ENCODE data around the gene RANGRF.

Gene RANGRF

DNA sequence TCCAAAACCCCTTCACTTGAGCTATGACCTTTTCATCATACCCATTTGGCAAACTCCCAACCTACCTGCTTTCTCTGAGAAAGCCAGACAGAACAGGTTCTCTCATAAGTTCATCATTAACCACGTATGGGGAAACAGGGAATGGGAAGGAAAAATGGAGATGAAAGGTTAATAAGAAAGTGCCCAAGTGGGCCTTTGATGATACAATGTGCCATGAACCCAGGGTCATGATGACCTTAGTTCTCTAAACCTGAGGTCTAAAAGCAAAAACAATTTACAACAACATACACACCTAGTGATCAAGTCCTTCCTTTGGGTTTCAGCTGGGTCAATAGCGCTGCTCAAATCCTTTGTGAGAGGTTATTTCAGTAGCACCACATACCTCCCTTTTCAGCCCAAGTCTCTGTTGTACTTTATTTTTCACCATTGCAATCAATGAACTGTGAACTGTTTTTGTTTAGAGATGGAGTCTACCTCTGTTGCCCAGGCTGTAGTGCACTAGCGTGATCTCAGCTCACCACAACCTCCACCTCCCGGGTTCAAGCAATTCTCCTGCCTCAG is 14.5 kb upstream of the RANGRF start:
- DNase-seq (ENCODE audit: low read depth in 3 of 3), result no peak

DNA sequence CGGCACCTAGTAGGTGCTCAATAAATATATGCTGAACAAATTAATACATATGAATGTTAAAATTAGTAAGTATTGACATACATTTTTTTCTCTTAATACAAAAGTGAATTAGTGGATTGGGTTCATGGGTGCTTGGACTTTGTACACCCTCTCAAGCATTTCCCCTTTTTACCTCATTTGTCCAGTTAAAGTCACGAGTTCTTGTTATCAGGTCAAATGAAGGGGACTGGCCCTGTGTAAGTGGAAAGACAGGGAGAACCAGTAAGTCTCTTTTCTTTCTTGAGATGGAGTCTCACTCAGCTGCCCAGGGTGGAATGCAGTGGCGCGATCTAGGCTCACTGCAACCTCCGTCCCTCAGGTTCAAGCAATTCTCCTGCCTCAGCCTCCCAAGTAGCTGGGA is 13.7 kb upstream of the RANGRF start:
- DNase-seq (ENCODE audit: low read depth in 3 of 3), result no peak

DNA sequence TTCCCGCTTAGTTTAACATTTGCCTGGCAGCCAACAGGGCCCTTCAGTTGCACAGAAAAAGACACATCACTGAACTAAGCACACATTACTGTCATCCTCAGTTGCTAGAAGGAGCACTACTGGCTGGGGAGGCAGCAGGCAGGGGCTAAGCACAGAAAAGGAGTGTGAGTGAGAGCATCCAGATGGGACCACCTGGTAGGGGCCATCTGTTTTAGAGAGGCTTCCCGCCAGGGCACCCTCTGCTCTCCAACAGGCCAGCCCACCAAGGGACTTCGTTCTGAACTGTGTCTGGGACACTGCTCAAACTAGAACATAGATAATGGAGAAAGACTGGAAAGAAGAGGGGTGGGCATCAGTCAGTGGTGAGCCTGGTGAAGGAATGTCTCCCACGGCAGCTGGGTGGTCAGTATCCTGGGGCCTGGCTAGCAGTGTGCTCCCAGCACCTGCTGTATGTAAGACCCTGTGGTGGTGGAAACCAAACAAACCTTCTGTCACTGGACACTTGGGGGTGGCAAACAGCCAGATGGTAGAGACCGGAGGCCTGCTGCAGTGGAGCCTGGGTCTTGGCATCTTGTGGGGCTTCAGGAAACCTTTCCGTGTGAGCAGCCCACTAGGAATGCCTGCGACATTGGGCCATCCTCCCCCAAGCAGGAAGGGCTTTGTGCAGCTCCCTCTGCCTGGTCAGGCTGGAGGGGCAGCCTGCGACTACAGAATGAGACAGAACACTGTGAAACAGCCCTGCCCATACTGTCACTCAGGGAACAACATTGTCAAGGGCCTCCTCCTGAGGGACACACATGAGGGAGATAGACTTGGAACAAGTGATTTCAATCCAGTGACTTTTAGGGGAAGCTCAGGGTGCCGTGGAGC is 12.8 kb upstream of the RANGRF start:
- DNase-seq (ENCODE audit: low read depth in 3 of 3), result no peak

DNA sequence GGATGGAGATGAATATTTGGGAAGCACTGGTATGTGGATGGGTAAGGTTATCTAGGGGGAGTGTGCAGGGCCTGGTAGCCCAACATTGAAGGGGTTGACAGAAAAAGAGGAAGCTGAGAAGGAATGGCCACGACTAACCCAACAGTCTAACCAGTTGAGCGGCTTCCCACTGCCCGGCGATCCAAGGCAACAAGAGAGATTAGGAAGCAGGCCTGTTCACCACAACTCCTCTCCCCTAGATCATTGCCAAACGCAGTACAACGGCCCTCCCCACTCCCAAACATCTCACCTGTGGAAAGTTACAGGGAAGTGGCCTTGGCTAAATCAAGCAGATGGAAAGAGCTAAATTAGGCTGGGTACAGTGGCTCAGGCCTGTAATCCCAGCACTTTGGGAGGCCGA is 11.2 kb upstream of the RANGRF start:
- DNase-seq (ENCODE audit: low read depth in 3 of 3), result no peak

DNA sequence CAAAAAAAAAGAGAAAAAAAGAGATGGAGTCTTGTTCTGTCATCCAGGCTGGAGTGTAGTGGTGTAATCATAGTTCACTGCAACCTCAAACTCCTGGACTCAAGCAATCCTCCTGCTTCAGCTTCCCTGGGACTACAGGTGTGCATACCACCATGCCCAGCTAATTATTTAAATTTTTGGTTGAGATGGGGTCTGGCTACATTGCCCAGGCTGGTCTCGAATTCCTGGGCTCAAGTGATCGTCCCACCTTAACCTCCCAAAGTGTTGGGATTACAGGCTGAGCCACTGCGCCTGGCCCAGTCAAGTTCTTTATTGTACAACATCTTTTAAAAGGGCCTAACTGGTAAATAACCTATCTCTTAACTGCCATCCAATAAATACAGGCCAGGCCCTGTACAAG is 6.1 kb upstream of the RANGRF start:
- no peak for DNase-seq (ENCODE audit: low read depth in 3 of 3)

DNA sequence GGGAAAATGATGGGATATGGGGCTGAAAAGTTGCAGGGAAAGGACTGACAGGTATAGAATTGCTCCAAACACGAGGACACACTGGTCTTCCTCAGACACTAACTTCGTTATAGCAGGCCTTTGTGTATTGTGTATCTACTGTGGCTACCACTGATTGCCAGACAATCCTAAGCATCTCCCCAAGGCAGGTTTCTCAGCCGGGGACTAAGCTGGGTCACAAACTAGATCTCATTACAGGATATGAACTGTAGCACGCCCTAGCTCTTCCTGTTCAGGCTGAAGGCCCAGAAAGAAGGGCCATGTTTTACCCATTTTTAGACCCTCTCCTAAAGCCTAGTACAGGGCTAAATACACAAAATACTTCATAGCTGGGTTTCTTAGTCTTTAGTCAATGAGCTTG is 5.1 kb upstream of the RANGRF start:
- DNase-seq (ENCODE audit: low read depth in 3 of 3), result no peak

DNA sequence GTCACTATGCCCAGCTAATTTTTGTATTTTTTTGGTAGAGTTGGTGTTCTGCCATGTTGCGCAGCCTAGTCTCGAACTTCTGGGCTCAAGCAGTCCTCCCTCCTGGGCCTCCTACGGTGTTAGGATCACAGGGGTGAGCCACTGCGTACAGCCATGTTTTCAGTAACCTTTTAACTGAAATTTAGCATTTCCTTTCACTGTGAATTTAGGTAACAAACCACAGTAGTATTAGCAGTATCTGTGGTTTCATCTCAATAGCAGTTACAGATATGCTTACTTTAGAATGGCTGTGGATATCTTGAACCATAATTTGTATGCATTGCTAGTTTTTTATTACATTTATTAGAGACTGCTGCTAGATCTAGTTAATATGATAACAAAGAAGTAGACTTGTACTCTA is 4.3 kb upstream of the RANGRF start:
- DNase-seq (ENCODE audit: low read depth in 3 of 3), result no peak

DNA sequence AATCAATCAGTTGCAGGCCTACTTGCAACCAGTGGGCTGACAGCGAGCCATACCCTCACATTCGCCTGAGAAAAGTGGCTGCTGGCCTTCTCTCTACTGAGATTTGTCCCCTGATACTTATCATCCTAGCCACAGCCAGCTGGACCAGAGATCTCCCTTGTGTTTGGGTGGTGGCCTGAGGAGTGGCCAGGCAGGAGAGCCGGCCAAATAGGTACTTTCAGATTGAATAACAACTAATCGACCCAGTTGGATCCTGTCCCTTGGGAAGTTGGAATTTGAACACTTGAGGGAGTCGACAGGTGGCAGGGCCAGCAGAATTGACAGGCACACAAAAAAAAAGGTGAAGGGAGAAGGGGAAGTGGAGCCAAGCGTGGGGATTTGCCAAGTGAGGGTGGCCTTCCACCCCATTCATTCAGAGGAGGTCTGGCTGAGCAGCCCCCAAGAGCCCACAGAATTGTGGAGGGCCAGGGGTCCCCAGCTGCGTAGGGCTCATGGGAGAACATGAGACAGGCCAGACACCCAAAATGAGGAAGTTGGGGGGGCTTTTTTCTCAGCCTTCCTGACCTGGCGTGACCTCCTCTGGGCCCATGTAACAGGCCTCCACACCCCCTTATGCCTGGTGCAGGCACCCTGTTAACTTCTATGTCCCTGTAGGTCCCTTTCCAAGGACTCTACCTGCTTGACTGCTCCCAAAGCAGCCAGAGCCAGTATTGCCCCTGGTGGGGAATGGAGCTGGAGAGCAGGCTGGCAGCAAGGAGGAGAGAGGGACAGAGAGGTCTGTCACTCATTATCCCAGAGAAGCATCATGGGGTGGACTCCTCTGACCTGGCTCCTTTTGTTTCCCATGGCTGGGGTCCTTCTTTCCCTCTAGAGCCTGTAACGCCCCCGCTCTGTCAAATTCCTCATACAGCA is 2.9 kb upstream of the RANGRF start:
- DNase-seq (ENCODE audit: low read depth in 3 of 3), result no peak

DNA sequence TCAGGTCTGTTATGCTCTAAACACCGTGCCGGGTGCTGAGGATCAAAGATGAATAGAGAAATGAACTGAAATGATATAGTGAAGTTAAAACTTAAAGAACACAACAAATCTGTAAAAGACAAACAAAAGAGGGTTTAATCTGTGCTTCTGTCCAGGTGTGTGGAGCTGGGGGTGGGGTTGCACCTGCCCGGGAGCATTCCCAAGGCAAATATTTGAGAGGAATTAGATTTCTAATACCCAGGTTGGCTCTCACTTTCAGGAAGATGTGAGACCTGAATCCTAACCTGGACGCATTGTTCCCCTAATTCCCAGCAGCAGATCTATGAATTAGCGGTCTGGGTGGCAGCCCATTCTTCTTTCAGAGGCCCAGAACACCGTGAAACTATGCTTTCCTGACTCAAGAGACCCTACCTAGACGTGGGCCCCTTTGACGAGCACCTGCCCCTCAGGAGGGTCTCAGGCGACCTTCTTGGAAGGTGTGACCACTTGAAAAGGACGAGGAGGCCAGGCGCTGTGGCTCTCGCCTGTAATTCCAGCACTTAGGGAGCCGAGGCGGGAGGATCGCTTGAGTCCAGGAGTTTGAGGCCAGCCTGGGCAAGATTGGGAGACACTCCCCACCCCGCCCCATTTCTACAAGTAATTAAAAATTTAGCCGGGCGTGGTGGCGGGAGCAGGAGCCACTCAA is 677 bp upstream of the RANGRF start:
- no peak for DNase-seq (ENCODE audit: low read depth in 3 of 3)

DNA sequence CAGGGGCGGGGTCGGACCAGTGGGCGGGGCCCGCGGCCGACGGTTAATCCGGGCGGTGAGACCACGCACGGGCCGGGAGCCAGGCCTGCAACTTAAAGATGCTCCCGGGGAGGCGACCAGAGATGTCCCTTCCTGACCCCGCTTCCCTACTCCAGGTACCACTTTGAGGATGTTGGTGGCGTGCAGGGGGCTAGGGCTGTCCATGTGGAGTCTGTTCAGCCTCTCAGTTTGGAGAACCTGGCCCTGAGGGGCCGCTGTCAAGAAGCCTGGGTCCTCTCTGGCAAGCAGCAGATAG is 580 bp downstream of the RANGRF start:
- DNase-seq (ENCODE audit: low read depth in 3 of 3), result peak in 1 of 3 experiments; percentile 55

DNA sequence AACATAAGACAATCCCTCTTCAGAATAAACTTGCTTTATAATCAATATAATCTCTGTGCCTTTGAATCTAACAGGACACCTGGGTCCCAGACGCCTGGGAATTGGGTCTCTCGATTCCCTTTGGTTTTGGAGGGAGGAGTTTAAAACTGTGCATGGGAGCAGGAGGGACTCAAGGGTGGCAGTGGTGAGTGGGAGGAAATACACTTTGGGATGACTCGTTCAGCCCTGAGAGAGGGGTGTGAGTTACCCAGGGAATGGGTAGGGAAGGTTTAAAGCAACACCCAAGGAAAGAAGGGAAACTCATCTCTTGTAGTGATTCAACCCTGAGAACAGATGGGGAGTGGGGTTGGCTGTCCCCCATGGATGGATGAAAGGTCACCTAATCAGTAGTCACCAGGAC is 1.6 kb downstream of the RANGRF start:
- DNase-seq (ENCODE audit: low read depth in 3 of 3), result no peak

DNA sequence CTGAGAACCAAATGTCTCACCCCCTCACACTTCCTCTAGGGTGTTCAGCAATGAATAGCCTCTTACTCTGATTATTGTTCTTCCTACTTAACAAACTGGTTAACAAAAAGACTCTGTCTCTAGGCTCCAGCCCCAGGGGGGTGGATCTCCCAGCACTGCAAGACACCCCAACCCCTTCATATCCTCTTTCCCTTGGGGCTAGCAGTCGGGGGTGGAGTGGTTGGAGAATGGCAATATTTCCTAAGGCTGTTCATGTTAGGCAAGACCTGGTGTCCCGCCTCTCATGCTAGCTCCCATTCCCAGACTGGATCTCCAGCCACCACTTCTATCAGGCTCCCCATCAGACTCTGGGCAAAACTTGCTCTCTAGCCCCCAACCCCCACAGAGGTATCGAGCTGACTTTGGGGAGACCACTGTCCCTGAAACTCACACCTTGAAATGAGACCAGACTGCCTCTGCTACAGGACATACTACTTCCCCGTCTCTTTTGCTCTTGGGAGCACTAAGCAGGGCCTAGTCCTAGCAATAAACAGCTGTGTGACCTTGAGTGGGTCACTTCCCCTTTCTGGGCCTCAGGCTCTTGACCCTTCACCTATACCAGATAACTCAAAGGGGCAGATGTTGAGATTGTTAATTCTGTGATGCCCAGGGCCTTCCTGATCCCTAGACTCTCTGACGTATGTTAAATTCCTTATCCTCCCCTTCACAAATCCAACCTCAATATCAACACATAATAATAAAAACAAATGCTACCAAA is 4.3 kb downstream of the RANGRF start:
- DNase-seq (ENCODE audit: low read depth in 3 of 3), result no peak

DNA sequence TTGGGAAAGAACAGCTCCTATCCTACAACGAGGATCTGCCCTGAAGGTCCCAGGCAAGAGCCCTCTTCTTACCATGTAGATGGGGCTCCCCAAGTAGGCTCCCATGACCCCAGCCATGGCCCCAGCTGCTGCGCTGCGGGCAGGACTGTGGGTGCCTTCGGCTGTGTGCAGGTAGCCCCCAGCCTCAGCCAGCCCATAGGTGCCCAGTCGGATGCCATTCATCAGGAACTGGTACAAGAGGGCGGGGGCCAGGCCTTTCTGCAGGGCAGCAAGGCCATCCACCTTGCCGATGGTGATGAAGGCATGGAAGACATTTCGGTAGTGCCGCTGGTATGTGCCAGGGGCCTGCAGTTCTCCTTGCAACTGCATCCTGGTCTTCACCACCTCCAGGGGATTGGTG is 5.9 kb downstream of the RANGRF start:
- no peak for DNase-seq (ENCODE audit: low read depth in 3 of 3)

DNA sequence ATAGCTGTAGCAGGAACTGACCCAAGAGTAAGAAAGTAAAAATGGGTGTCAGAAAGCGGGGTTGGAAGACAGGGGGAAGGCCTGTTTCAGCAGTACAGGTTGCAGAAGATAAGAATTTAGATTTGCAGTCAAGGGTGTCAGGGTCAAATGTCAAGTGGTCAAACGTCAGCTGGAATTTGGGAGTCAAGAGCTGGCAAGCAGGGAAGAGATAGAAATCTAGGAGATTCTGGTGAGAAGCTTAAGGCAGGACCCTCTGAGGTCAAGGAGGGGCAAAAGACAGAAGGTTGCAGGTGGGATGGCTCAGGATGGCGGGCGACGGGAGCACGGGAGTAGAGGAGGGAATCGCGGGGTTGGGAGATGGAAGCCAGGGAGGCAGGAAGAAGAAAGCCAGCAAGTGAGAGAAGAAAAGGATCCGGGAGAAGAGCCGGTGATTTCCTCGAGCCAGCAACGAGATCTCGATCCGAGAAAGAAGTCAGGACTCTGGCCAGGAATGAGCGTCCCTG is 6.4 kb downstream of the RANGRF start:
- DNase-seq (ENCODE audit: low read depth in 3 of 3), result no peak

DNA sequence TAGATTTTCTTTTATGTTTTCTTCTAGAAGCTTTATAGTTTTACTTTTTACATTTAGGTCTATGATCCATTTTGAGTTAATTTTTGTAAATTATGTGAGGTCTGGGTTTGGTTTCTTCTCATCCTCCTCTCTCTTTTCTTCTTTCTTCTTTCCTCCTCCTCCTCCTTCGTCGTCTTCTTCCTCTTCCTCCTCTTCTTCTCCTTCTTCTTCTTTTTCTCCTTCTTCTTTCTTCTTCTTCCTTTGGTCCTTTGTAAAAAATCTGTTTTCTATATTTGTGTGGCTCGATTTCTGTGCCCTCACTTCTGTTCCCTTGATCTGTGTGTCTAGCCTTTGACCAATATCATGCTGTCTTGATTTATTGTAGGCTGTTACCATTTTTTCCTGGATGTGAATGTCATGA is 11.8 kb downstream of the RANGRF start:
- DNase-seq (ENCODE audit: low read depth in 3 of 3), result no peak

DNA sequence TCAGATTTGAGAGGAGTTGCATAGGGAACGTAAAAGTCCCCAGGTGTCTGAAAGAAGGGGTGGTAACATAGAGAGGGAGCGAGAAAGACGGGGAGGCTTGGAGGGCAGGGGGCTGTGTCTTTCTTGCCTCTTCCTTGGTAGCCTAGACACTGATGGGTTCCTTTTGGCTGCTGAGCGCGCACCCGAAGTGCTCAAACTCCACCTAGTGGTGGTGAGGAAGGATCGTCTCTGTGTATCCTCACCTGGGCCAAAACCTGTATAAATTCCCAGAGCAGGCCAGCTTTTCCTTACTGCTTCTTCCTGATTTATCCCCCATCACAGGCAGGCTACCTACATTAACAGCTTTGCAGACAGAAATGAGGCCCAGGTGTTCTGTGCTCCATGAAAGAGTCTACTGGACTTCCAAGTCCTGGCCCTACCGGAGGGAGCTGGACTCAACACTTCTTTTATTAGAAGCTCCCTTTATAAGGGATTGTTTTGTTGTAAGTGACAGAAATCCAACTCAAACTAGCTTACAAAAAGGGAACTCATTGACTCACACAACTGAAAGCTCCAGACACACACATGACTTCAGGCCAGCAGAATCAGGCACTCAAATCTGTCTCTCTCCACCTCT is 12.3 kb downstream of the RANGRF start:
- peak; percentile 28 to 55 (median 33) for DNase-seq (ENCODE audit: low read depth in 3 of 3)

DNA sequence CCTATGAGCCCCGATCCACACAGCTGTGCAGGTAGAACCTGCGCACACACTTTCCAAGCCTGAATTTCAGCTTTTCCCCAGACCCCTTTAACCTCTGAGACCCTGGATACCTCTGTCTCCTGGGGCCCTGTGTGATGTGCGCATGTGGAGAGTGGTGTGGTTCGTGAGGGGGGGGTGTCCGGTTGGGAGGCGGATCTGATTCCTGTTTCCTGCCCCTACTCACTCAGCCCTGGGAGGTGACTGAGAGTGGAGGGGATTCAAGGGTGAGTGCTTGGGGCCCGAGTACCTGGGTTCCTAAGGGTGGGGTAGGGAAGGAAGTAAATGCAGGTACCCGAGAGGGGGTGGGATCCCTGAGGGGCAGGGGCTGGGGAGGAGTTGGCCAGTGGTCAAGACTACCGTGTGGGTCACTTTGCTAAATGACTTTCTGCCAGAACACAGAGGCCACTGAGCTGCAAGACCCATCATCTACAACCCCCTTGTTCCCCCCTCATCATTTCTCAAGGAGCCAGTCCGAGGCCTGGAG is 22.2 kb downstream of the RANGRF start:
- no peak for DNase-seq (ENCODE audit: low read depth in 3 of 3)

DNA sequence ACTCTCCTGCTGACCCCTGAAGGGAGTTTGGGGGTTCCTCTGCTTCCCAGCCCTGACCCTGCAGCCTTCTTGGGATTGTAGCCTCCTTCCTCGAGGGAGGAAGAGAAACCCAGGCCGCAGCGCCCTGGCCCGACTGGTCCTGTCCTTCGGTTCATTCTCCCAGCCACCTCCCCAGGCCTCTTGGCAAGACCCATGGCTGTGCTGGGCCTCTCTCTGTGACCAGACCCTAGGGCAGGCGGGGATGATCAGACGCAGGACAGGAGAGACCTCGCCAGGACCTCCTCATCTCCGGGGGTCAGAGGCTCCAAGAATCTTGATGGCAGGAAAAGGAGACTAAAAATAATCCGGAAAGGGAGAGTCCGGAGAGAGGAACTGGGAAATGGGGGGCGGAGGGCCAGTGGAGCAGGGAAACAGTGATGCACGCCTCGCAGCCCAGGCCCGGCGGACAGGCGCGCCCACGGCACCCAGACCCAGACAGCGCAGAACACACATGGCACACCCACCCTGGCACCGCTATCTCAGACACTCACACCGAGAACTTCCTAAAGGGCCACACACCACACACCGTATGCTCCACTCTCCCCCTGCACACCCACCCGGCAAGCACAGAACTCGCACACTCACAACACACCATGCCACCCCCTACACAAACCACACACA is 22.8 kb downstream of the RANGRF start:
- no peak for DNase-seq (ENCODE audit: low read depth in 3 of 3)

DNA sequence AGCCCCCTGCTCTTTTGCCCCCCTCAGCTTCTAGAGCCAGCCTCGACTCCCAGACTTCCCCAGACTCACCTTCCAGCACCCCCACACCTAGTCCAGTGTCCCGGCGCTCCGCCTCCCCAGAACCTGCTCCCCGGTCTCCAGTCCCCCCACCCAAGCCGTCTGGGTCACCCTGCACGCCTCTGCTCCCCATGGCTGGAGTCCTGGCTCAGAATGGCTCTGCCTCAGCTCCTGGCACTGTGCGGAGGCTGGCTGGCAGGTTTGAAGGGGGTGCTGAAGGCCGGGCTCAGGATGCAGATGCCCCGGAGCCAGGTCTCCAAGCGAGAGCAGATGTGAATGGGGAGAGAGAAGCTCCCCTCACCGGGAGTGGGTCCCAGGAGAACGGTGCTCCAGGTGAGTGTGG is 23.8 kb downstream of the RANGRF start:
- no peak for DNase-seq (ENCODE audit: low read depth in 3 of 3)

All from stimulated activated CD4-positive, alpha-beta T cell treated with anti-CD3 and anti-CD28 coated beads, TNF-alpha, amount 100 ng/mL, for 24 hours (primary cell).